T-helper 17 cell (primary cell): Measurements from ENCODE around the gene CACNA2D3. TPM values are rescaled to one million over a fixed set of nuclear protein-coding genes. Genes with fewer than 3 reads are reported as not detected.

Source experiments
- ATAC-seq: fragments of 150-1000 bp; cut with Tn5 transposase; 2 replicates; pipeline ENCODE4 v1.10.0; 2021; ENCODE audit warnings: mild to moderate bottlenecking, moderate library complexity
- DNase-seq, 3 donors: peaks; one replicate each; pipeline versions ENCODE4 v3.0.0 to v3.0.0-alpha.2; 2020 to 2021
- H3K9me3 ChIP-seq: one replicate; pipeline ENCODE4 v1.7.0; 2013; ENCODE audit warnings: low read length, mild to moderate bottlenecking; ENCODE audit not compliant: control insufficient read depth, poor library complexity, severe bottlenecking
- H3K27ac Mint-ChIP-seq: one replicate; pipeline ENCODE4 v1.8.0; 2022; ENCODE audit warnings: mild to moderate bottlenecking, moderate library complexity, mixed read lengths
- H3K27me3 Mint-ChIP-seq: one replicate; pipeline ENCODE4 v1.8.0; 2022; ENCODE audit warnings: mixed read lengths
- H3K36me3 Mint-ChIP-seq: one replicate; pipeline ENCODE4 v1.8.0; 2022; ENCODE audit warnings: low read depth, mixed read lengths
- H3K4me1 Mint-ChIP-seq: one replicate; pipeline ENCODE4 v1.8.0; 2022; ENCODE audit warnings: mild to moderate bottlenecking, mixed read lengths
- H3K4me3 Mint-ChIP-seq: one replicate; pipeline ENCODE4 v1.8.0; 2022; ENCODE audit warnings: mild to moderate bottlenecking, moderate library complexity, mixed read lengths
- total RNA-seq, 4 donors: library from RNA in 2 of 4; stranded (reverse) in 2 of 4; gene quantifications; one replicate each; pipeline ENCODE4 v1.2.3 and lab custom pipeline; 2022 to 2026

CACNA2D3 gene
- total RNA-seq, 2 donors from 2014 or later, result 0.08 TPM; not detected in 1

GRCh38 chr3:55118451-55118850 is 996.1 kb downstream of the CACNA2D3 start:
- H3K36me3 Mint-ChIP-seq, result no peaks in the 10 kb centered on the region
- no peak for DNase-seq
- H3K4me1 Mint-ChIP-seq, result no peaks in the 10 kb centered on the region
- H3K9me3 ChIP-seq, result no peaks in the 10 kb centered on the region
- H3K27ac Mint-ChIP-seq, result no peak overlapping the region
- no peak overlapping the region for H3K4me3 Mint-ChIP-seq
- no peak for ATAC-seq
- H3K27me3 Mint-ChIP-seq, result no peaks in the 10 kb centered on the region

- Mint-ChIP-seq H3K27me3 (no peaks in the 10 kb centered on the region), H3K4me1 (no peaks in the 10 kb centered on the region), H3K4me3 (no peak overlapping the region), H3K27ac (no peak overlapping the region), H3K36me3 (no peaks in the 10 kb centered on the region)
- no peak for DNase-seq
- no peaks in the 10 kb centered on the region for H3K9me3 ChIP-seq
- no peak for ATAC-seq
Observed at GRCh38 chr3:55119268-55119667, 996.9 kb downstream of the CACNA2D3 start.

GRCh38 chr3:55122312-55122711 is 1000.0 kb downstream of the CACNA2D3 start:
- no peak for ATAC-seq

More at GRCh38 chr3:55122312-55122711, 1000.0 kb downstream of the CACNA2D3 start:
- Mint-ChIP-seq H3K27ac (no peak overlapping the region), H3K4me1 (no peaks in the 10 kb centered on the region), H3K4me3 (no peak overlapping the region), H3K36me3 (no peaks in the 10 kb centered on the region), H3K27me3 (no peaks in the 10 kb centered on the region)
- H3K9me3 ChIP-seq, result peaks cover 2% of the 10 kb centered on the region
- no peak for DNase-seq

Other genes with a start within 250 kb of the CACNA2D3 start
- gene ACTR8, start 240.4 kb upstream of the CACNA2D3 start, total RNA-seq, result 10 to 100 TPM; 15.7 to 21.2 TPM
- 100 to 1,000 TPM; 114 to 121 TPM for gene SELENOK, start 230.7 kb upstream of the CACNA2D3 start, total RNA-seq